ENCODE measurements around the gene CEBPZ. TPM values are rescaled to one million over a fixed set of nuclear protein-coding genes. Genes with fewer than 3 reads are reported as not detected.

The CEBPZ gene
- 32.7 and 44.8 TPM in 2 replicates for total RNA-seq

GRCh38 chr2:37231241-37232130 is at the start of gene CEBPZ, which contains the start of gene NDUFAF7:
CEBPZ (minus strand) TSS chr2:37231596; CDS start chr2:37231567, 29 bp downstream.
NDUFAF7 (plus strand) TSS chr2:37231658; CDS start chr2:37231706, 48 bp downstream.

GRCh38 chr2:37196320-37197195 is 34.8 kb downstream of the CEBPZ start, which contains the start of gene CEBPZOS:
CEBPZOS (plus strand) TSS chr2:37196496; CDS start chr2:37199705, 3,209 bp downstream.

GRCh38 chr2:37188570-37188969 is 42.8 kb downstream of the CEBPZ start, which contains the start of gene SULT6B1:
SULT6B1 (minus strand) TSS chr2:37188670; CDS start chr2:37188640, 30 bp downstream.

GRCh38 chr2:37156857-37157714 is 74.3 kb downstream of the CEBPZ start, which contains the start of gene EIF2AK2:
EIF2AK2 (minus strand) TSS chr2:37156980; CDS start chr2:37147806, 9,174 bp downstream.

Other genes with a start within 250 kb of the CEBPZ start
- gene HEATR5B, start 147.2 kb downstream of the CEBPZ start, total RNA-seq: 28.4 and 33.3 TPM in 2 replicates
- gene GPATCH11, start 147.1 kb downstream of the CEBPZ start, total RNA-seq: 6.2 and 9.4 TPM in 2 replicates
- gene EIF2AK2, start 74.6 kb downstream of the CEBPZ start, total RNA-seq: 24.5 and 37.8 TPM in 2 replicates
- gene SULT6B1, start 42.9 kb downstream of the CEBPZ start, total RNA-seq: not detected in 2 replicates
- 15.4 and 15.9 TPM in 2 replicates for gene CEBPZOS, start 35.1 kb downstream of the CEBPZ start, total RNA-seq
- gene NDUFAF7, start 62 bp upstream of the CEBPZ start, total RNA-seq: 9.5 and 12.4 TPM in 2 replicates
- 64.7 and 82.2 TPM in 2 replicates for gene PRKD3, start 93.2 kb upstream of the CEBPZ start, total RNA-seq
- gene QPCT, start 113.0 kb upstream of the CEBPZ start, total RNA-seq: 7.5 and 18.8 TPM in 2 replicates